PFSK-1 (cell line): ENCODE measurements around the gene TRAM2.

ENCODE experiments used
- FOXP2 ChIP-seq: optimal IDR thresholded peaks from 2 replicates; pipeline ENCODE3; 2011; ENCODE audit warnings: borderline replicate concordance, control low read depth, inconsistent platforms; ENCODE audit not compliant: insufficient read depth; ENCODE audit errors: extremely low read length, extremely low read depth
- POLR2AphosphoS5 ChIP-seq: IDR thresholded peaks from 2 replicates; pipeline ENCODE4 v1.6.1; 2012; ENCODE audit warnings: low read depth, mild to moderate bottlenecking, control low read depth, low read length, moderate library complexity
- SIN3A ChIP-seq: IDR thresholded peaks from 2 replicates; pipeline ENCODE4 v1.6.1; 2012; ENCODE audit warnings: mild to moderate bottlenecking, low read length, moderate library complexity, borderline replicate concordance; ENCODE audit not compliant: insufficient read depth
- TAF1 ChIP-seq: IDR thresholded peaks from 2 replicates; pipeline ENCODE4 v1.6.1; 2012; ENCODE audit warnings: low read length, control low read depth, borderline replicate concordance; ENCODE audit not compliant: insufficient read depth
- TF ChIP-seq, protein P1 (sequence below), 2 experiments: IDR thresholded peaks; 2 replicates each; pipeline versions ENCODE4 v1.6.1 to v1.8.0; 2011 to 2012; ENCODE audit warnings: low read depth in 2 of 2, low read length in 2 of 2, control low read depth in 1 of 2, inconsistent platforms in 1 of 2, mild to moderate bottlenecking in 1 of 2, moderate library complexity in 1 of 2; ENCODE audit not compliant: insufficient read depth in 1 of 2

The TRAM2 gene

DNA sequence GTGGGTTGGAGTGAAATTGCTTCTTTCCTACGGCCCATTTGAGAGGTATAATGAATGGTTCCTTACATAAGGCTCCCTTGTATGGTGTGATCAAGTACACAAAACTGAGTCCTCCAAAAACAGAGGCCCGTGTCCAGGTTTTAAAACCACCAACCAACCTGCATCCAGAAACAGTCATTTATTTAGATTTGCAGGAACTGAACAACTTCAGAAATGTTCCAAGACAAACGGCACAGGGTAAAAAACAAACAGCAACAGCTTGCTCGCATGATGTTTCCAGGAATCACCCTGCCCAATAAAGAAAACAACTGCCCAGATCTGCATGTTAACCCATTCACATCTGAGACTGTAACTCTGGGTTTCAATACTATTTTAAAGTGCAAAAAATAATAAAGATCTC, 40.2 kb upstream of the TRAM2 start:
- TF ChIP-seq FOXP2 = no peak

DNA sequence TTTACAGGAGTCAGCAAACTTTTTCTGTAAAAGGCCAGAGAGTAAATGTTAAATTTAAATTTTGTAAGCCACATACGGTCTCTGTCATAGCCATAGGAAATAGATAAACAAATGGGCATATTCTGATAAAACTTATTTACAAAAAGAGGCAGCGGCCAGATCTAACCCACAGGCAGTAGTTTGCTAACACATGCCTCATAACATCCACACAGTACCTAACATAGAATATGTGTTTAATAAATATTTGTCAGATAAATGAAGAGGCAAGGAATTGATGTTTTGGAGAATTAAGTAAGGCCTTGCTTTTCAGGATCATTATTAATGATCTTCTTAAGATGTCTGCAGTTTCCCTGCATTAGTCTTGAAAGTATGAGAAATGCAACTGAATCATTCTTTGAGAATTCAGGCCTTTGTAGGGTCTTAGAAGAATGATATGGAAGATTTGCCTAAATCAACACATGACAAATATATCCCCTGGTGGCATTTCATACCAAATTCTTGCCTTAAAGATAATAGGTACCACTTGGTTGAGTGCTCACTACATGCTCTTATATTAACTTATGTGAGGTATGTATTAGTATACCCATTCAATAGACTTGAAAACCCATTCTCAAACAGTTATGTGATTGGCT, 39.3 kb upstream of the TRAM2 start:
- TF ChIP-seq FOXP2 (no peak), SIN3A (no peak), TAF1 (no peak), POLR2AphosphoS5 (no peak)
- TF ChIP-seq, protein P1, sequence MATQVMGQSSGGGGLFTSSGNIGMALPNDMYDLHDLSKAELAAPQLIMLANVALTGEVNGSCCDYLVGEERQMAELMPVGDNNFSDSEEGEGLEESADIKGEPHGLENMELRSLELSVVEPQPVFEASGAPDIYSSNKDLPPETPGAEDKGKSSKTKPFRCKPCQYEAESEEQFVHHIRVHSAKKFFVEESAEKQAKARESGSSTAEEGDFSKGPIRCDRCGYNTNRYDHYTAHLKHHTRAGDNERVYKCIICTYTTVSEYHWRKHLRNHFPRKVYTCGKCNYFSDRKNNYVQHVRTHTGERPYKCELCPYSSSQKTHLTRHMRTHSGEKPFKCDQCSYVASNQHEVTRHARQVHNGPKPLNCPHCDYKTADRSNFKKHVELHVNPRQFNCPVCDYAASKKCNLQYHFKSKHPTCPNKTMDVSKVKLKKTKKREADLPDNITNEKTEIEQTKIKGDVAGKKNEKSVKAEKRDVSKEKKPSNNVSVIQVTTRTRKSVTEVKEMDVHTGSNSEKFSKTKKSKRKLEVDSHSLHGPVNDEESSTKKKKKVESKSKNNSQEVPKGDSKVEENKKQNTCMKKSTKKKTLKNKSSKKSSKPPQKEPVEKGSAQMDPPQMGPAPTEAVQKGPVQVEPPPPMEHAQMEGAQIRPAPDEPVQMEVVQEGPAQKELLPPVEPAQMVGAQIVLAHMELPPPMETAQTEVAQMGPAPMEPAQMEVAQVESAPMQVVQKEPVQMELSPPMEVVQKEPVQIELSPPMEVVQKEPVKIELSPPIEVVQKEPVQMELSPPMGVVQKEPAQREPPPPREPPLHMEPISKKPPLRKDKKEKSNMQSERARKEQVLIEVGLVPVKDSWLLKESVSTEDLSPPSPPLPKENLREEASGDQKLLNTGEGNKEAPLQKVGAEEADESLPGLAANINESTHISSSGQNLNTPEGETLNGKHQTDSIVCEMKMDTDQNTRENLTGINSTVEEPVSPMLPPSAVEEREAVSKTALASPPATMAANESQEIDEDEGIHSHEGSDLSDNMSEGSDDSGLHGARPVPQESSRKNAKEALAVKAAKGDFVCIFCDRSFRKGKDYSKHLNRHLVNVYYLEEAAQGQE (IDR thresholded peaks at IDR 0.05; ENCODE audit: insufficient read depth in 1 of 2, low read depth in 2 of 2, low read length in 2 of 2) = no peak

DNA sequence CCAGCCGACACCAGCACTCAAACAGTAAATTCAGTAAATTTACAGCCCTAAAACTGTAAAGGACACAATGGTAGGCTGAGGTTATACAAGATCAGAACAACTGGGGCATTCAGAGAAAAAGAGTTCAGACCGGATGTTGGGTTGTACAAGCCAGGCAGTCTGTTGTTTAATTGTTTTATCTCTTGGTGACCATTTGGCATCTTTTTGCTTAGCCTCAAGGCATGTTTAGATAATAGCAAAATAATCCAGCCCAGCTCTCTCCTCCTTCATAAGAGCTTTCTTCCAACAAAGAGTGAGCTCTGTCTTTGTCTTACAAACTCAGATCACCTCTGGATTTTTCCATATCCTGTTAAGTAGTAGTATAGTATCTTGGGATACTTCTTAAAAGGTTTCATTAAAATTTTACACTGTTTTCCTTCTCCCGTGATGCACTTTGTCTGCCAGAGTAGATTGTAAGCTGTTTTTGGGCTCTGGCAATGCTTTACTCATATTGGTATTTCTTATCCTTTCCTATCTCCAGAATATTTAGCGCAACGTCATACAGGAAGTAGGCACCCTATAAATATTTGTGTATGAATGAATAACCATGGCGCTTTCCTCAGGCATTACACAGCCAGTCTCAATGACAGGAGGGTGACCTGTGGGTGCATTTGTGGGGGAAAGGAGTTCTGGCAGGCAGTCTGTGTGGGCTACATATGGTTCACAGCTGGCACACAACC, 35.6 kb upstream of the TRAM2 start:
- TF ChIP-seq TAF1 = no peak
- TF ChIP-seq FOXP2 = no peak
- no peak for TF ChIP-seq SIN3A
- TF ChIP-seq POLR2AphosphoS5 = no peak
- TF ChIP-seq, protein P1 (IDR thresholded peaks at IDR 0.05; ENCODE audit: insufficient read depth in 1 of 2, low read depth in 2 of 2, low read length in 2 of 2) = no peak

DNA sequence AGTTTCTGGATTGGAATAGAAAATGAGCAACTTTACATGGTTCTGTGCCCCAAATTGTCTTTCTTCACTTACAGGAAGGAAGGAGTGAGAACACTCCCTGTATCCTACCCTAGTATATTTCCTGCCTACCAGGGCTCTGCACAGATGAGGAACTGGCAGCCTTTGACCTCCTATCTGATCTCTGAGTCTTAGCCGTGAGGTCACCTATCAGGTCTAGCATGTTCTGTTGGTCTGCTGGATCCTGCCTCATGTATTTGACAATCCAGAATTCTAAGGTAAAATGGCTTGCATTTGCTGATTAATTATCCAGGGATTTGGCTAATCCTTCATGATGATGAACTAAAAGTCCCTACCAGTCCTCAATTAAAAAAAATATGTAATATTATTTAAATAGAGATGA, 35.0 kb upstream of the TRAM2 start:
- TF ChIP-seq TAF1 (no peak), FOXP2 (no peak), SIN3A (no peak)
- TF ChIP-seq, protein P1 (IDR thresholded peaks at IDR 0.05; ENCODE audit: insufficient read depth in 1 of 2, low read depth in 2 of 2, low read length in 2 of 2) = no peak

DNA sequence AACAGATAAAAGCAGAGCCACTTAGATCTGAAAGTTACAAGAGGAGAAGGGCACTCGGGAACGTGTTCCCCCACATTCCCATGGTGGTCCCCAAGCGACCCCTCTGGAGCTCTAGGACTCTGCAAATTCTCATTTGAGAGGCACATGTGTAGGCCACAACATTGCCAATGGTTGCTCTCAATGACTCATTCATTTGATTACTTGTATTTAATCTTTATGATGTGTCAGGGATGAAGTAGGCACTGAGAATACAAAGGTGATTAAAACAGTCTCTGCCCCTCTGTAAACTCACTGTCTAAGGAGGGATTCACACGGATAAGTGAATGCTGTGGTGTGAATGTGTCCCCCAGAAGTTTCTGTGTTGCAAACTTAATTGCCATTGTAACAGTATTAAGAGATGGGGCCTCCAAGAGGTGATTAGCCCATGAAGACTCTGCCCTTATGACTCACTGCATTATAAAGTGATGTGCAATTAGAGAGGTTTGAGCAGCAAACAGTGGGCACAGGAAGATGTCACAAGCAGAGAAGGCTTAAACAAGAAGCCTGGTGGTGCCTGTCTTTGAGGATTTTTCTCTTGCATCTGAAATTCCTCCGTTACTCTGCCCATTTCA, 34.0 kb upstream of the TRAM2 start:
- no peak for TF ChIP-seq POLR2AphosphoS5
- no peak for TF ChIP-seq TAF1
- TF ChIP-seq SIN3A = no peak
- no peak for TF ChIP-seq FOXP2
- TF ChIP-seq, protein P1 (IDR thresholded peaks at IDR 0.05; ENCODE audit: insufficient read depth in 1 of 2, low read depth in 2 of 2, low read length in 2 of 2) = no peak
